HCT116 (cell line): ENCODE measurements around the gene TAS1R1.

ENCODE experiments used
- CTCF ChIP-seq, 3 experiments: fragments of 200-600 bp in 1 of 3; sonication (generic) in 1 of 3; IDR thresholded peaks in 2 of 3; conservative IDR thresholded peaks in 1 of 3; 2 replicates each; pipeline ENCODE4 v1.5.1; 2012 to 2017; ENCODE audit warnings: low read depth in 2 of 3, low read length in 2 of 3, antibody characterized with exemption in 1 of 3, borderline replicate concordance in 1 of 3, control low read depth in 1 of 3, mild to moderate bottlenecking in 1 of 3, mixed read lengths in 1 of 3, mixed run types in 1 of 3, moderate library complexity in 1 of 3; ENCODE audit not compliant: insufficient read depth in 1 of 3
- EZH2phosphoT487 ChIP-seq: fragments of 200-600 bp; IDR thresholded peaks from 2 replicates; pipeline ENCODE4 v1.6.1; 2018; ENCODE audit warnings: antibody characterized with exemption, borderline replicate concordance

DNA sequence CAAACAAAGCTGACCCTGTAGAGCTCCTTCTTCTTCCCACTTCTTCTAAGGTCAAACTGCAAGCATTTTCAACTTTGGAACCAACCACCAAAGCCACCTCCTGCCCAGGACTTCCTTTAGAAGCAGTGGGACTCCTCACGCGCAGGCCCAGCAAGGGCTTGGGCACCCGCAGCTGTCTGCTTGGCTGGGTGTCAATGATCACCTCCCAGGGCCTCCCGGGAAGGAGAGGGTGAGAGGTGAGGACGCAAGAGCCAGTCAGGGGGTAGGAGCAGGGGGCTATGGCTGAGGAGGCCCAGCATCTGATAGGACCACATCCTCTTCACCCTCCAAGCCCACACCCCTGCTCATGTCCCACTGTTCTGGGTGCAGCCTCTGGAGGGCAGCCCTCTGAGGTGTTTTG lies 37.3 kb downstream of the TAS1R1 start:
- TF ChIP-seq CTCF (IDR thresholded peaks at IDR 0.05 in 2 of 3, conservative IDR thresholded peaks at IDR 0.05 in 1 of 3; ENCODE audit: borderline replicate concordance in 1 of 3, insufficient read depth in 1 of 3, low read depth in 2 of 3, low read length in 2 of 3) (no peak), EZH2phosphoT487 (no peak)
